GM18870 (cell line): ENCODE data around the gene CLSTN3.
A peak's percentile ranks its signal among the peaks of the same experiment; 100 is the strongest.
"Not testable (repeated sequence)": the region's sequence is repeated elsewhere in the genome, so short reads cannot be mapped to it uniquely, and the experiment has no call there.

ENCODE experiments used
- ATAC-seq: cut with Tn5 transposase; IDR thresholded peaks from one replicate; pipeline ENCODE4 v1.9.1; 2021; ENCODE audit warnings: moderate library complexity; ENCODE audit not compliant: unreplicated experiment

The CLSTN3 gene

DNA sequence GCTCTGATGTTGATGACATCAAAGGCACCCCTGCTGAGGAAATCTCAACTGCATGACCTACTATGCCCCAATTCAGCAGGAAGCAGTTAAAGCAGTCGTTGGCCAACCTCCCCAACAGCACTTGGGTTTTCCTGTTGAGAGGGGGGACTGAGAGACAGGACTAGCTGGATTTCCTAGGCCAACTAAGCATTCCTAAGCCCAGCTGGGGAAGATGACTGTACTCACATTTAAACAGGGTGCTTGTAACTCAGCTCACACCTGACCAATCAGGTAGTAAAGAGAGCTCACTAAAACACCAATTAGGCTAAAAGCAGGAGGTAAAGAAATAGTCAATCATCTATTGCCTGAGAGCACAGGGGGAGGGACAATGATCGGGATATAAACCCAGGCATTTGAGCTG, 55.9 kb downstream of the CLSTN3 start:
- not testable (repeated sequence) for ATAC-seq

DNA sequence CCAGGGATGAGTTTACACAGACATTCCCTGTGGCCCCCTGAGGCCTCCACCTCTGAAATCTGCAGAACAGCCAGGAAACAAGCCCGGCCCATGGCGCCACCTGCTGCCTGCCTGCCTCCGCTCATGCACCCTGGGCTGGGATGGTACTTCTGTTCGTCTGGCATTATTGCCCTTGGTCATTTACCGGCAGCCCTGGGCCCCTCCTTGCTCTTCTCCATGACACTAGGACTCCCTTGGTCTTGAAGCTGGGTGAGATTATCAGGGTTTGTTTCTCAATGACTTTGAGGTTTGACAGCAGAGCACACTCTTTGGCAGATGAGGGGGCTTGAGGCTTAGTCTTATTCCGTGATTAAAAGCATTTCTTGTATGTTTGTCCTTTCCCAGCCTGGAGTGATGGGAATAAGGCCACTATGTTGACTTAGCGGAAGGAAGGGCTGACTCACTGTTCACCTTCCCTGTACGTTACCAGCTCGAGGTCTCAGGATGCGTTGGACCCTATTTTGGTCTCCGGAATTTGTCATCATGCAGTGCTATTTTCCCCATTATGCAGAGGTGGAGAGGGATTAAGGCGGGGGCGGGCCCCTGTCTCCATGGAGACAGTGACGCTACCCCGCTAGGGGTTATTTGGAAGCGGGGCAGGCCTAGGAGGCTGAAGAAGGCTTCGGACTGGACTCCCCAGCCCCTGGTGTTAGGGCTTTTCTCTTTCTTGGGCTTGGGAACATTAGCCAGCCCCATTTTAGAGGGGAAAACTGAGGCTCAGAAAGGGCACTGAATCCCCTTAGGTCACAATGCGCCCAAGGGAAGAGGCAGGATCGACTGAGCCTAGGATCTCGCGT, 58.6 kb downstream of the CLSTN3 start:
- peak; percentile 28 for ATAC-seq

GRCh38 chr12:7189398-7190267, 59.5 kb downstream of the CLSTN3 start, which contains the start of gene PEX5:
TSS of gene PEX5 (plus strand) at chr12:7189686. CDS start at chr12:7190378, 692 bp downstream.
- ATAC-seq = peak; percentile 69

DNA sequence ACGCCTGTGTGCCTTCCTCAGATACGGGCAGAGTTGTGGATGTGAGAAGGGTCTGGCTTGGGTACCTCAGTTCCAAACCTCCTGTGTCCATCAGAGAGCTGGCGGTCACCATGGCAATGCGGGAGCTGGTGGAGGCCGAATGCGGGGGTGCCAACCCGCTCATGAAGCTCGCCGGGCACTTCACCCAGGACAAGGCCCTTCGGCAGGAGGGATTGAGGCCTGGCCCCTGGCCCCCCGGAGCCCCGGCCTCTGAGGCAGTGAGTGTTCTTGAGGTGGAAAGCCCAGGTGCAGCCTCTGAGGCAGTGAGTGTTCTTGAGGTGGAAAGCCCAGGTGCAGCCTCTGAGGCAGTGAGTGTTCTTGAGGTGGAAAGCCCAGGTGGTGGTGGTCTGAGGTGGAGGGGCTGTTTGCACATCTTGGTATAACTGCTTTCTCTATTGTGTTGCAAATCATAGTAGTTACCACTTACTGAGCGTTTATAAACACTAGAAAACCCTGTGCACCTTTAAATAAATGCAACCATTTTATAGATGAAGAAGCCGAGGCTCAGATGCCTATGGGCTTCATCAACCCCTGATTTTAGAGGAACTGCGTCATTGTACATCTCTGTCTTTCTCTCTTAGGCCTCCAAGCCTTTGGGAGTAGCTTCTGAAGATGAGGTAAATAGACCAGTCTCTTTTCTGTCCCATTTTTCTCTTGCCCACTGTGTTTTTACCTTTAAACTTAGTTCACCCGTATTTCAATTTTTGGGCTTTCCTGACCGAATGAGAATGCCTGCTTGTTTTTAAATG, 60.3 kb downstream of the CLSTN3 start:
- ATAC-seq = no peak

GRCh38 chr12:7193674-7194073, 63.5 kb downstream of the CLSTN3 start:
- no peak for ATAC-seq

DNA sequence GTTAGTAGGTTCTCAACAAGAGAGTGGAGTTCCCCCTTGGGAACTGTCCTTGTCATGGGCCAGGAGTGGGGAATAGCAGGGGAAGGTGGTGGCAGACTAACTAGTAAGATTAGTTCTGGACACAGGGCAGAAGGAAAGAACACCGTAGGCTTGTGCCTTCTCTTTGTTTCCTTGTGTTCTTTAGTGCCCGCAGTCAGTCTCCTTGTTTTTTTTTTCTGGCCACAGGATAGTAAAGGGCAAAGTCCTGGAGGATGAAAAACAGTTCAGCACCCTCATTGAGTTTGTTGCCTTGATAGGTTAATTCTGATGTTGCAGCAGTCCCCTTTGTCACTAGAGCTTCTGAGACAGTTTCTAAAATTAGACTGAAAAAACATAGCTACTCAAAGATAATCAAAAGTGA, 67.7 kb downstream of the CLSTN3 start:
- no peak for ATAC-seq

DNA sequence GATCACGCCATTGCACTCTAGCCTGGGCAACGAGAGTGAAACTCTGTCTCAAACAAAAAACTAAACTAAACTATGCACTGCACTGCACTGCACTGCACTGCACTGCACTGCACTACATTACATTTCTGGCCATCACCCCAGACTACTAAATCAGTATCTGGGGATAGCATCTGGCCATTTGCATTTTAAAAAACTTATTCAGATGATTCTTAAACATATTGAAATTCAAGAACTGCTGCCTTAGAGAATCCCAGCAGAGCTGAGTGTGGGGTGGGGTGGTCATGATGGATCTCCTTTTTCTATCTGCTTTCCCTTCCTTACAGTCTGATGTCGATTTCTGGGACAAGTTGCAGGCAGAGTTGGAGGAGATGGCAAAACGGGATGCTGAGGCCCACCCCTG, 72.9 kb downstream of the CLSTN3 start:
- no peak for ATAC-seq

- ATAC-seq = no peak
Observed at GRCh38 chr12:7205091-7205490, 74.9 kb downstream of the CLSTN3 start.

DNA sequence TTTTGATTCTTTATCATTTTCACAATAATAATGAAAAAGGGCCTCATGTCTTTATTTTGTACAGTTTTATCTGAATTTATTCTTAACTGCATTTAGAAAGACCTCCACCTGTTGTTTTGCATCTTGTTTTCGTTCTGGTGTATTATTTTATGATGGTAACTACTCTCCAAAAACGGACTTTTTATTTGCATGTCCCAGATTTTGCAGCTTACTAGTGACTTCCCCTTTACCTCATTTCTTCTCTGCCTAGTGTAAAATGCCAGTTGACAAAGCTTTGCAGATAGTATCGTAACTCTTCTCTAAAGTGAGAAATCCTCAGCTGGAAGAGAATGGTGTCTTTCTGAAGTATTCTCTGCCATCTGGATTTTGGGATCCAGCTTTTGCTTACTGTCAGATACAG, 76.5 kb downstream of the CLSTN3 start:
- no peak for ATAC-seq

DNA sequence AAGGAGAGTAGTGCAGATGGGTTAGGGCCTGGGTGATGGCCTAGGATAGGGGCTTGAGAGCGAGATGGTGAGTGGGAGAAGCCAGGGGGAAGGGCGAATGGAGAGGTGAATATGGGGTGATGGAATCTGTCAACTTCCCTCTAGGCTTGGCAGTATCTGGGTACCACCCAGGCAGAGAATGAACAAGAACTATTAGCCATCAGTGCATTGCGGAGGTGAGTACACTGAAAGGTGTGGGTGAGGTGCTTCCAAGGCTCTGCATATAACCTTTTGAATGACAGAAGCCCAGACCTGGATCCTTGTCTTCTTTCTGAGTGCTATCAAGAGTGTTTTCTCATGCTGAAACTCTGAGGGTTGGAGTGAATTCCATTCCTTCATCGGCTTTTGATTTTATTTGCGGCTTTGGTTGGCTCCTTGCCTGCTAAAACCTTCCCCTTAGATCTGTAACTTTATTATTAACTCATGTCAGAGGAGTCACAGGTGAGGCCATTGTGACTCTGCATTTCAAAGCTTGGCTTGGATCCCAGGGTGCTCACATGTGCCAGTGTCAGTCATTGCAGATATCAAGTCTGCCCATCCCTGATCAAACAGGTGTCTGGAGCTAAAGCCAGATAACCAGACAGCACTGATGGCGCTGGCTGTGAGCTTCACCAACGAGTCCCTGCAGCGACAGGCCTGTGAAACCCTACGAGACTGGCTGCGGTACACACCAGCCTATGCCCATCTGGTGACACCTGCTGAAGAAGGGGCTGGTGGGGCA, 77.9 kb downstream of the CLSTN3 start:
- ATAC-seq = no peak
